Left lung (tissue), 10 donors: ENCODE measurements around the gene POLR1A. TPM values are rescaled to one million over a fixed set of nuclear protein-coding genes. Genes with fewer than 3 reads are reported as not detected.

Source experiments
- ATAC-seq: fragments of 200-7000 bp; cut with Tn5 transposase; one replicate; pipeline ENCODE4 v1.9.1; 2020; ENCODE audit warnings: moderate library complexity
- DNase-seq, 4 donors: peaks; one replicate each; pipeline ENCODE4 v3.0.0-alpha.2; 2013 to 2020
- H3K27ac ChIP-seq, 2 donors: fragments of 200-600 bp; sonication (generic) in 1 of 2; one replicate each; pipeline versions ENCODE4 v1.5.0 to v1.8.0; 2020 to 2021
- H3K27me3 ChIP-seq, 2 donors: fragments of 200-600 bp; sonication (generic) in 1 of 2; one replicate each; pipeline versions ENCODE4 v1.5.0 to v1.8.0; 2020 to 2021
- H3K36me3 ChIP-seq, 2 donors: fragments of 200-600 bp; sonication (generic) in 1 of 2; one replicate each; pipeline versions ENCODE4 v1.5.0 to v1.8.0; 2020 to 2021
- H3K4me1 ChIP-seq, 2 donors: fragments of 200-600 bp; one replicate each; pipeline ENCODE4 v1.8.0; 2021
- H3K4me3 ChIP-seq, 2 donors: fragments of 200-600 bp; sonication (generic) in 1 of 2; one replicate each; pipeline versions ENCODE4 v1.5.0 to v1.8.0; 2020 to 2021; ENCODE audit warnings: mild to moderate bottlenecking in 1 of 2
- H3K9me3 ChIP-seq, 2 donors: fragments of 200-600 bp; sonication (generic) in 1 of 2; one replicate each; pipeline versions ENCODE4 v1.5.0 to v1.8.0; 2020 to 2021
- intact Hi-C, 2 donors: fragments of 100-400 bp; cut with DNase I; formaldehyde crosslinking; loops; one replicate each; pipeline versions ENCODE4 v1.11.2 to v1.14.2; 2022
- polyA plus RNA-seq, 6 donors: library from polyadenylated mRNA; unstranded; fragments of 120-200 nt; gene quantifications; one replicate each; pipeline ENCODE4 v1.2.1, GENCODE V29; 2013; ENCODE audit not compliant: insufficient read length in 6 of 6
- total RNA-seq, 2 donors: library from RNA; stranded (reverse); fragmentation: NEBNext Ultra II Directional; extraction: Animal tissue kit (Norgen Biotek cat#: 25700); gene quantifications; one replicate each; pipeline ENCODE4 v1.2.1, GENCODE V29; 2021
- TF ChIP-seq, protein P1 (sequence below), 2 donors: fragments of 200-600 bp; sonication (generic) in 1 of 2; IDR thresholded peaks; one replicate each; pipeline versions ENCODE4 v1.5.0 to v1.8.0; 2021; ENCODE audit warnings: antibody characterized with exemption in 2 of 2
- donor health status: DM: no; HTN: yes; CAD: no.
- donor health status: DM: no; HTN: no; CAD: no.

POLR1A gene
- total and polyA plus RNA-seq, 8 donors: 18.6 to 34.7 (median 21.9) TPM

DNA sequence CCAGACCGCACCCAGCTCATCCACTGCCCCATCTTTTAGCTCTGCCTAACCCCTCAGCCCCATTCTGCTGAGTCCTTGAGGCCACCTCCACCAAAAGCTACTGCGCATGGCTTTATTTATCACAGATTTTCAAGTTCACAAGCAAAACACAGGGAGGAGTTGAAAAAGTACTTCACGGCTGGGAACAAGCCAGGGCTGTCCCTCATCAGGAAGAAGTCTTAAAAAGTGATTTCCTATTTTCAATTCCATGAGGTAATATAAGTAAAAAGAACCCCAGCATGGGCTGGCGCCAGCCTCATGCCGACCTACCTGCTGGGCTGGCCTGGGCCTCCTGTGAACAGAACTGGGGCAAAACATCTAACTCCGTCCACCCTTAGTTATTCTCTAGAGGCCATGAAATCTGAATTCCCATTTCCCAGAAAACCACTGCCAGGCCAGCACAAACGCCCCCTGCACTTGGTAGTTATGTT is 69.0 kb downstream of the POLR1A start:
- DNase-seq (peak in 1 of 4 donors; percentile 75), ATAC-seq (peak; percentile 5)
- Histone ChIP-seq H3K9me3 (no peaks in the 10 kb centered on the region), H3K27ac (peak overlapping the region; percentile 90 to 97), H3K36me3 (peaks cover 0 to 53% of the 10 kb centered on the region in 2 donors), H3K27me3 (no peaks in the 10 kb centered on the region), H3K4me3 (no peak overlapping the region), H3K4me1 (peaks cover 43 to 49% of the 10 kb centered on the region in 2 donors)
- TF ChIP-seq, protein P1, sequence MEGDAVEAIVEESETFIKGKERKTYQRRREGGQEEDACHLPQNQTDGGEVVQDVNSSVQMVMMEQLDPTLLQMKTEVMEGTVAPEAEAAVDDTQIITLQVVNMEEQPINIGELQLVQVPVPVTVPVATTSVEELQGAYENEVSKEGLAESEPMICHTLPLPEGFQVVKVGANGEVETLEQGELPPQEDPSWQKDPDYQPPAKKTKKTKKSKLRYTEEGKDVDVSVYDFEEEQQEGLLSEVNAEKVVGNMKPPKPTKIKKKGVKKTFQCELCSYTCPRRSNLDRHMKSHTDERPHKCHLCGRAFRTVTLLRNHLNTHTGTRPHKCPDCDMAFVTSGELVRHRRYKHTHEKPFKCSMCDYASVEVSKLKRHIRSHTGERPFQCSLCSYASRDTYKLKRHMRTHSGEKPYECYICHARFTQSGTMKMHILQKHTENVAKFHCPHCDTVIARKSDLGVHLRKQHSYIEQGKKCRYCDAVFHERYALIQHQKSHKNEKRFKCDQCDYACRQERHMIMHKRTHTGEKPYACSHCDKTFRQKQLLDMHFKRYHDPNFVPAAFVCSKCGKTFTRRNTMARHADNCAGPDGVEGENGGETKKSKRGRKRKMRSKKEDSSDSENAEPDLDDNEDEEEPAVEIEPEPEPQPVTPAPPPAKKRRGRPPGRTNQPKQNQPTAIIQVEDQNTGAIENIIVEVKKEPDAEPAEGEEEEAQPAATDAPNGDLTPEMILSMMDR (IDR thresholded peaks at IDR 0.05): no peak
- intact Hi-C loops: no loop called here

DNA sequence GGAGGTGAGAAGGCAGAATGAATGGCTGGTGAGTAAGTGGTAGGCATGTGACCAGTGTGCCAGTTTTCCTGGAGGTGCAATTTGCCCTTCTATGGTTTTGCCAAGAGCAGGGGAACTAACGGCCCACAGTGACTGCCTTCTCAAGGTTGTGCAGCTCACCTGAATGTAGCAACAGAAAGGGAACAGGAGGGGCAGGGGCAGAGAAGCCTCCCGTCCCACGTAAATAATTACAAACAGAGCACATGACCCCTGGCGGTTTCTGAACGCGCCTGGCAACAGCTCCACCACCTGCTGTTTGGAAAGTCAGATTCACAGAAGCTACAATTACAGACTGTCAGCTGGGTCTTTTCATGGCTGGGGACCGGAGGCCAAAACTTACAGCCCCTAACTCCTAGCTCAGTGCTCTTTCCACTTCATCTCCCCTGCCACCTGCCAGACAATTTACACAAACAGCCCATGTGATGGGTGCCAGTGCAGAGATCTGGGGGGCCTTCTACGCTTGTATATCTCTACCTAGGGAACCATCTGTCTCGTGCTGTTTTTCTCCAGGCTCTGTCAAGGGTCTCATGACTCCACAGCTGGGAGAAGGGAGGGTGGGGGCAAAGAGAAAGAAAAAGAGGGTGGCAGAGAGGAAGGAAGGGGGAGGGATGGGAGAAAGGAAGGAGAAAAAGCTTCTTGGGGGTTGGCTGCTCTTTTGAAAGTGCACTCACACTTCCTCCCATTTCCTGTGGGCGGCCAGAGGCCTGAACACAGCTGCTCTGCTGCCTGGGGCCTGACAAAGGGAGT is 69.6 kb downstream of the POLR1A start:
- peaks cover 43 to 49% of the 10 kb centered on the region in 2 donors for H3K4me1 ChIP-seq
- peaks cover 0 to 54% of the 10 kb centered on the region in 2 donors for H3K36me3 ChIP-seq
- H3K4me3 ChIP-seq: no peak overlapping the region
- H3K9me3 ChIP-seq: no peaks in the 10 kb centered on the region
- peak; percentile 71 for ATAC-seq
- intact Hi-C loops: no loop called here
- H3K27ac ChIP-seq: peak overlapping the region; percentile 90 to 97
- H3K27me3 ChIP-seq: no peaks in the 10 kb centered on the region
- TF ChIP-seq, protein P1 (IDR thresholded peaks at IDR 0.05): peak in 1 of 2 donors; percentile 47
- peak; percentile 56 to 88 (median 77) for DNase-seq

DNA sequence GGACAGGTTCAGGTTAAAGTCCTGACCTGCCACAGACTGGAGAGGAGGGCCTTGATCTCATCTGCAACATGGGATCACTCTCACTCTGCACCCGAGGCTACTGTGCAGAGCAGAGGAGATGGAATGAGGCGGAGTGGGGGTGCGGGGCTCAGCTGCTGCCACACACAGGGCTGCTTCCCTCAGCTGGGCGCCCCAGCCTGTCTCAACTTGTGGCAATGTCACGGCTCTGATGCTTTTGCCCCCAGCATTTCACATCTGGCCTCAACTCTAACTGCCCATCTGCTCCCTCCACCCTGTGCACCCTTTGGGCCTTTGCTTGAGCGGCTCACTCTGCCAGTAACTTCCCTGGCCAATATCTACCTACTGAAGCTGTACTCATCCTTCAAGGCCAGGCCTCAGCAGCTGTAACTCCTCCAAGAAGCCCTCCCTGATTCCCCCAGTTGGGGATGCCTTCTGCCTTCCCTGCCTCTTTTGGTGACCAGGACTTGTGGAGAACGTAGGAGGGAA is 70.3 kb downstream of the POLR1A start:
- Histone ChIP-seq H3K27ac (peak overlapping the region; percentile 90 to 97), H3K36me3 (peaks cover 0 to 60% of the 10 kb centered on the region in 2 donors), H3K9me3 (no peaks in the 10 kb centered on the region), H3K4me1 (peaks cover 43 to 49% of the 10 kb centered on the region in 2 donors), H3K4me3 (no peak overlapping the region), H3K27me3 (no peaks in the 10 kb centered on the region)
- TF ChIP-seq, protein P1 (IDR thresholded peaks at IDR 0.05): no peak
- intact Hi-C loops: no loop called here
- DNase-seq (peak in 1 of 4 donors; percentile 32), ATAC-seq (no peak)

DNA sequence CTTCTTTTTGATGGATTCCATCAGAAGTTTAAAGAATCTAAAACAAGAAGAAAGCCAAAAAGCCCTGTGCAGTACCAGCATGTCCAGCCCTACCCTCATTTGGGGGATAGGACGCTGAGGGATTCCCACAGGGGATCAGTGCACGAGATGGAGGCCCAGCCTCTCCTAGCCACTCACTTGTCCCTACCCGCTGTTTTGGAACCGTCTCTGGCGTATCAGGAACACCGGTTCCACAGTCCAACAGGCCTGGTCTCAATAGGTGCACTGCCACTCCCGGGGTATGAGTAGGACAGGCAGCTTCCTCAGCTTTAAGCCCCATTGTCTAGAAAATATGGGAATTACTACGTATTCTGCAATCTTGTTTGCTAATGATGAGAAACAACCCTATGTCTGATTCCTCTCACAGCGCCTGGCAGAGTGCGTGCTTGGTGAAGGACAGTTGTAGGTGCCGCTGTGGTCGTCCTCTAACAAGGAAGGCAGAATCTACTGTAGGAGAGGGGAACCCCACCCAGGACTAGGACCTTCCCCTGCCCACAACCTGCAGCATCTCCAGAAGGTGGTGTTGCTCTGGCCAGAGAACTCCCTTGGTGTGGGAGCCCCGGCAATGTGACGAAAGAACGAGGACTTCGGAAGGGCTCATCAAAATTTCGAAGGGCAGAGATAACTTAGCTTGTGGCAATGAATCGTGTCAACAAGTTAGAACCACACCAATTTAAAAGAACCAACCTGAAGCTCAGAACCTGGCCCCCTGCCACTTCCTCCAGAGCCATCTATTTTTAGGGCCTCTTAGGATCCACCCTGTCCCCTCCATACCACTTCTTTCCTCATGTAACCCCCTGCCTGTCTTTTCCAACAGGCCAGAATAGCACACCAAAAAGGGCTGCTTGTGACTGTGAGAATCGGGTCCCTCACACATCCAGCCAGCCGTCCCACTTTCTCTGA is 71.7 kb downstream of the POLR1A start:
- Histone ChIP-seq H3K36me3 (peaks cover 0 to 62% of the 10 kb centered on the region in 2 donors), H3K27ac (peak overlapping the region in 1 of 2 donors; percentile 97), H3K9me3 (no peaks in the 10 kb centered on the region), H3K27me3 (no peaks in the 10 kb centered on the region), H3K4me3 (no peak overlapping the region), H3K4me1 (peaks cover 42 to 48% of the 10 kb centered on the region in 2 donors)
- DNase-seq (no peak), ATAC-seq (no peak)
- TF ChIP-seq, protein P1 (IDR thresholded peaks at IDR 0.05): no peak
- intact Hi-C loops: no loop called here
